T-helper 1 cell treated with Interleukin-12 subunit alpha and Interleukin-12 subunit beta and Interleukin-4 antibody, amounts not matched to agents 30 ng/mL and 1 ng/mL, for 36 hours (primary cell): ENCODE measurements around the gene SLC1A2. TPM values are rescaled to one million over a fixed set of nuclear protein-coding genes. Genes with fewer than 3 reads are reported as not detected.

Source experiments
- intact Hi-C: fragments of 100-400 bp; cut with micrococcal nuclease; formaldehyde crosslinking; loops from one replicate; pipeline ENCODE4 v1.15.1; 2024
- total RNA-seq: library from RNA; stranded (reverse); gene quantifications from 2 replicates; pipeline ENCODE4 v1.2.3, GENCODE V29; 2022

SLC1A2 gene
- total RNA-seq, 1 donor from 2014 or later, result not detected

GRCh38 chr11:35247863-35248262 lies 171.5 kb downstream of the SLC1A2 start:
- intact Hi-C loops, result no loop called here

GRCh38 chr11:35247428-35247827 lies 171.9 kb downstream of the SLC1A2 start:
- intact Hi-C loops, result no loop called here

- intact Hi-C loops, result no loop called here
Measured at GRCh38 chr11:35246745-35247144, 172.6 kb downstream of the SLC1A2 start.

GRCh38 chr11:35245786-35246185 lies 173.6 kb downstream of the SLC1A2 start:
- intact Hi-C loops, result no loop called here

GRCh38 chr11:35245056-35245455 lies 174.3 kb downstream of the SLC1A2 start:
- intact Hi-C loops, result no loop called here

GRCh38 chr11:35243774-35244173 lies 175.6 kb downstream of the SLC1A2 start:
- intact Hi-C loops, result no loop called here

- intact Hi-C loops, result no loop called here
Measured at GRCh38 chr11:35242412-35243242, 176.7 kb downstream of the SLC1A2 start.

GRCh38 chr11:35241531-35241930 lies 177.8 kb downstream of the SLC1A2 start:
- intact Hi-C loops, result no loop called here

GRCh38 chr11:35241083-35241482 lies 178.3 kb downstream of the SLC1A2 start:
- intact Hi-C loops, result no loop called here

GRCh38 chr11:35239471-35240075 lies 179.8 kb downstream of the SLC1A2 start:
- intact Hi-C loops, result loop anchor here (2.0 to 5.0 kb wide), 6 partner anchors 33 to 323 kb away; partner anchors contain the start of genes APIP and PDHX

GRCh38 chr11:35238882-35239281 lies 180.5 kb downstream of the SLC1A2 start:
- intact Hi-C loops, result loop anchor here (1.0 to 5.0 kb wide), 9 partner anchors 34 to 322 kb away; partner anchors contain the start of genes APIP, CD44 and PDHX

GRCh38 chr11:35237860-35238715 lies 181.3 kb downstream of the SLC1A2 start:
- intact Hi-C loops, result loop anchor here (1.0 to 5.0 kb wide), 9 partner anchors 35 to 321 kb away; partner anchors contain the start of genes APIP, CD44 and PDHX

GRCh38 chr11:35237351-35237750 lies 182.0 kb downstream of the SLC1A2 start:
- intact Hi-C loops, result loop anchor here (5.0 kb wide), 2 partner anchors 95 to 115 kb away; no protein-coding TSS in a partner anchor

- intact Hi-C loops, result loop anchor here (1.0 to 5.0 kb wide), 8 partner anchors 59 to 224 kb away; no protein-coding TSS in a partner anchor
Measured at GRCh38 chr11:35236667-35237003, 182.7 kb downstream of the SLC1A2 start.

- intact Hi-C loops, result loop anchor here (1.0 to 5.0 kb wide), 8 partner anchors 59 to 224 kb away; no protein-coding TSS in a partner anchor
Measured at GRCh38 chr11:35235936-35236666, 183.3 kb downstream of the SLC1A2 start.

GRCh38 chr11:35235498-35235897 lies 183.9 kb downstream of the SLC1A2 start:
- intact Hi-C loops, result loop anchor here (5.0 kb wide), 2 partner anchors 97 to 113 kb away; no protein-coding TSS in a partner anchor

- intact Hi-C loops, result loop anchor here (5.0 kb wide), 2 partner anchors 97 to 113 kb away; no protein-coding TSS in a partner anchor
Measured at GRCh38 chr11:35235157-35235468, 184.2 kb downstream of the SLC1A2 start.

- intact Hi-C loops, result loop anchor here (5.0 kb wide), 2 partner anchors 98 to 112 kb away; no protein-coding TSS in a partner anchor
Measured at GRCh38 chr11:35234460-35235156, 184.8 kb downstream of the SLC1A2 start.

GRCh38 chr11:35233518-35233917 lies 185.8 kb downstream of the SLC1A2 start:
- intact Hi-C loops, result no loop called here

- intact Hi-C loops, result no loop called here
Measured at GRCh38 chr11:35232891-35233330, 186.4 kb downstream of the SLC1A2 start.
